Esophagus squamous epithelium (tissue), 5 donors: Measurements from ENCODE around the gene CPNE5. TPM values are rescaled to one million over a fixed set of nuclear protein-coding genes. Genes with fewer than 3 reads are reported as not detected.

Source experiments
- DNase-seq: peaks from one replicate; lab custom pipeline; 2025; lab: John Stamatoyannopoulos, UW
- H3K27ac ChIP-seq, 4 donors: fragments of 200-600 bp; sonication (generic); one replicate each; pipeline ENCODE4 v1.5.1; 2016 to 2019; ENCODE audit warnings: mild to moderate bottlenecking in 1 of 4
- H3K27me3 ChIP-seq, 4 donors: fragments of 200-600 bp; sonication (generic); 1 replicate in 3 of 4; 2 replicates in 1 of 4; pipeline versions ENCODE4 v1.5.1 to v1.6.0; 2017 to 2021; ENCODE audit warnings: antibody characterized with exemption in 1 of 4
- H3K36me3 ChIP-seq, 3 donors: fragments of 200-600 bp; sonication (generic); one replicate each; pipeline ENCODE4 v1.5.1; 2016 to 2019
- H3K4me1 ChIP-seq, 3 donors: fragments of 200-600 bp; sonication (generic); one replicate each; pipeline ENCODE4 v1.5.1; 2017 to 2019
- H3K4me3 ChIP-seq, 4 donors: fragments of 200-600 bp; sonication (generic); 1 replicate in 3 of 4; 2 replicates in 1 of 4; pipeline ENCODE4 v1.5.1; 2016 to 2019; ENCODE audit warnings: mild to moderate bottlenecking in 2 of 4, moderate library complexity in 1 of 4
- H3K9me3 ChIP-seq, 3 donors: fragments of 200-600 bp; sonication (generic); one replicate each; pipeline ENCODE4 v1.5.1; 2016 to 2019
- CTCF ChIP-seq, 6 experiments: fragments of 450-650 bp in 4 of 6; fragments of 200-600 bp in 2 of 6; sonication (generic) in 2 of 6; IDR thresholded peaks; one replicate each; pipeline ENCODE4 v1.5.1; 2016 to 2019; ENCODE audit warnings: antibody characterized with exemption in 6 of 6, mild to moderate bottlenecking in 4 of 6, moderate library complexity in 4 of 6
- POLR2A ChIP-seq, 4 donors: fragments of 450-650 bp; IDR thresholded peaks; one replicate each; pipeline ENCODE4 v1.6.1; 2017; ENCODE audit warnings: antibody characterized with exemption in 4 of 4, mild to moderate bottlenecking in 4 of 4, moderate library complexity in 3 of 4
- WGBS, 2 donors: methylation state at CpG; one replicate each; pipeline ENCODE4 v1.1.5; 2018; 5-methylcytosine and 5-hydroxymethylcytosine counted together
- intact Hi-C: fragments of 100-400 bp; cut with DNase I; formaldehyde crosslinking; loops from one replicate; pipeline ENCODE4 v1.15.0; 2022
- total RNA-seq, 4 donors: library from RNA; depleted of rRNA; stranded (reverse); fragments of >200 nt; gene quantifications; one replicate each; pipeline ENCODE4 v1.1.0, GENCODE V29; 2016
- donor health status: DM: yes; HTN: yes; CAD: no.

CPNE5 gene
- total RNA-seq, 4 donors from 2014 or later: 1.2 to 2.5 (median 1.5) TPM

GRCh38 chr6:36734486-36735060 lies 104.7 kb downstream of the CPNE5 start:
- Histone ChIP-seq H3K4me1 (peaks cover 19 to 22% (median 20%) of the 10 kb centered on the region in 3 donors), H3K4me3 (peak overlapping the region in 3 of 4 donors; percentile 25 to 58 (median 28)), H3K36me3 (no peaks in the 10 kb centered on the region), H3K27me3 (no peaks in the 10 kb centered on the region), H3K9me3 (no peaks in the 10 kb centered on the region), H3K27ac (peak overlapping the region; percentile 84 to 96 (median 87))
- no peak for DNase-seq
- TF ChIP-seq CTCF (IDR thresholded peaks at IDR 0.05) (no peak), POLR2A (IDR thresholded peaks at IDR 0.05) (no peak)
- intact Hi-C loops: no loop called here
- WGBS, 2 donors: 20 to 25% methylated on average over 2 to 7 of the region's 7 CpGs

- Histone ChIP-seq H3K9me3 (no peaks in the 10 kb centered on the region), H3K4me1 (peaks cover 19 to 22% (median 20%) of the 10 kb centered on the region in 3 donors), H3K27ac (no peak overlapping the region), H3K4me3 (no peak overlapping the region), H3K36me3 (no peaks in the 10 kb centered on the region), H3K27me3 (no peaks in the 10 kb centered on the region)
- DNase-seq: no peak
- WGBS, 2 donors: 40 to 66% methylated on average over 2 to 4 of the region's 5 CpGs
- no peak for TF ChIP-seq CTCF (IDR thresholded peaks at IDR 0.05)
- no peak for TF ChIP-seq POLR2A (IDR thresholded peaks at IDR 0.05)
- intact Hi-C loops: no loop called here
Observed at GRCh38 chr6:36733300-36733699, 105.9 kb downstream of the CPNE5 start.

- Histone ChIP-seq H3K4me3 (no peak overlapping the region), H3K36me3 (no peaks in the 10 kb centered on the region), H3K9me3 (no peaks in the 10 kb centered on the region), H3K27me3 (no peaks in the 10 kb centered on the region), H3K27ac (no peak overlapping the region), H3K4me1 (peaks cover 19 to 22% (median 20%) of the 10 kb centered on the region in 3 donors)
- intact Hi-C loops: no loop called here
- 92 to 96% methylated on average over 4 to 8 of the region's 12 CpGs for WGBS, 2 donors
- DNase-seq: no peak
- TF ChIP-seq POLR2A (IDR thresholded peaks at IDR 0.05) (no peak), CTCF (IDR thresholded peaks at IDR 0.05) (no peak)
Observed at GRCh38 chr6:36731622-36732310, 107.5 kb downstream of the CPNE5 start.

- intact Hi-C loops: no loop called here
- Histone ChIP-seq H3K9me3 (no peaks in the 10 kb centered on the region), H3K4me3 (no peak overlapping the region), H3K4me1 (peaks cover 15 to 17% (median 16%) of the 10 kb centered on the region in 3 donors), H3K27me3 (no peaks in the 10 kb centered on the region), H3K36me3 (no peaks in the 10 kb centered on the region), H3K27ac (no peak overlapping the region)
- WGBS, 2 donors: 89 to 93% methylated on average over 7 to 10 of the region's 15 CpGs
- DNase-seq: no peak
- no peak for TF ChIP-seq POLR2A (IDR thresholded peaks at IDR 0.05)
- TF ChIP-seq CTCF (IDR thresholded peaks at IDR 0.05): no peak
Observed at GRCh38 chr6:36730424-36731380, 108.5 kb downstream of the CPNE5 start.
